Urinary bladder (tissue), 4 donors: Measurements from ENCODE around the gene SLC16A11. TPM values are rescaled to one million over a fixed set of nuclear protein-coding genes. Genes with fewer than 3 reads are reported as not detected.
A peak's percentile ranks its signal among the peaks of the same experiment; 100 is the strongest.

Source experiments
- DNase-seq: peaks from one replicate; pipeline ENCODE4 v3.0.0-alpha.2; 2015; ENCODE audit errors: extremely low spot score
- H3K27ac ChIP-seq: one replicate; pipeline ENCODE4 v1.5.1; 2013; ENCODE audit warnings: low read depth, mild to moderate bottlenecking, moderate library complexity
- H3K36me3 ChIP-seq: one replicate; pipeline ENCODE4 v1.6.1; 2013; ENCODE audit warnings: mild to moderate bottlenecking, moderate library complexity; ENCODE audit not compliant: insufficient read depth
- H3K4me1 ChIP-seq: one replicate; pipeline ENCODE4 v1.6.1; 2013; ENCODE audit warnings: mild to moderate bottlenecking, moderate library complexity; ENCODE audit not compliant: insufficient read depth
- H3K4me3 ChIP-seq: one replicate; pipeline ENCODE4 v1.5.1; 2013; ENCODE audit warnings: low read depth, low read length
- WGBS: extraction: QIAGEN DNeasy Blood & Tissue Kit; methylation state at CpG from one replicate; pipeline ENCODE4 v1.1.7; 2013; 5-methylcytosine and 5-hydroxymethylcytosine counted together
- polyA plus RNA-seq: library from polyadenylated mRNA; stranded (reverse); fragments of 200-250 nt; gene quantifications from one replicate; pipeline ENCODE4 v1.2.3, GENCODE V29; 2013
- total RNA-seq: library from RNA; depleted of rRNA; stranded (reverse); fragments of >200 nt; gene quantifications from one replicate; pipeline ENCODE4 v1.2.3, GENCODE V29; 2014
- donor health status: healthy with polysubstance abuse.
- donor health status: healthy.

Gene SLC16A11
- total and polyA plus RNA-seq, 2 donors, result 1.5 TPM; not detected in 1

DNA sequence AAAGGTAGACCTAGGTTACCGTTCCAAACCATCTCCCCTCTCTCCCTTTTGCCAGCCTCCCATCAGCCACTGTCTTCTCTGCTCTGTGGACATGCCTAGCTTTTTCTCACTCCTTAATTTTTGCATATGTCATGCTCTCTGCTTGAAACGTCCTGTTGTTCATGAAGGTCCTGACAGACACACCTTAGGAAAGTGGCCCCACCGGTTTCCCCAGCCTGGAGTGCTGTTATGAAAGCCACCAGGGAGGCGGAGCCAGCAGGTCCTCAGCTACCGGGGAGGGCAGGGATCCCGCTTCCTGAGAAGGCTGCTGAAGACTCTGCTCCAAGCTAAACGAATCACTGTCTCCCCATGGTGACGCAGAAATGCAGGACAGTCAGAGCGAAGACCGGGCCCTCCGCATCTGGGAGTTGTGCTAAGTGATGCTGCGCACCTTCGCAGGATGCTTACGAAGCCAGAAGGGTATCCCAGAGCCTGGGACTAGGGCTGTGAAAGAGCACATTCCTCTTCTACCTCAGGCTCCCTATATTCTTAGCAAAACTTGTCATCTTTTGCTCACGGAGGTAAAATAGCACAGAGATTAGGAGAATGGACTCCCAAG is 2.3 kb upstream of the SLC16A11 start:
- Histone ChIP-seq H3K4me1 (peaks cover 2% of the 10 kb centered on the region), H3K27ac (no peak overlapping the region), H3K4me3 (no peak overlapping the region), H3K36me3 (no peaks in the 10 kb centered on the region)
- WGBS, result 16% methylated on average over 15 of the region's 15 CpGs
- peak; percentile 86 for DNase-seq

- 24% methylated on average over 5 of the region's 5 CpGs for WGBS
Measured at GRCh38 chr17:7045492-7046126, 1.7 kb upstream of the SLC16A11 start.

DNA sequence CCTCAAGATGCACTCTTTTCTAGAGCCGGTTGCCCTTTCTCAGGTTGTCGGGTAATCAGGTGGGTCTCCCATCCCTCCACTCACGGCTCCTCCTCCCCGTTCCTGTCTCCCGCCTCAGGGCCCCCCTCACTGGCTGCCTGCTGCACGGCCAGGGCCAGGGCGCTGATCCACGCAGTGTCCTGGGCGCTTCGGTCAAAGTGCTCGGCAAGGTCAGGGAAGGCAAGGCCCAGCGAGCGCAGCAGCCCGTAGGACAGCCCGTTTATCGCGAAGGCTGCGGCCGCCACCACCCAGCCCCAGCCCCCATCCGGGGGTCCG is 753 bp downstream of the SLC16A11 start:
- no peaks in the 10 kb centered on the region for H3K36me3 ChIP-seq
- H3K4me3 ChIP-seq, result peak overlapping the region; percentile 22
- peaks cover 2% of the 10 kb centered on the region for H3K4me1 ChIP-seq
- WGBS, result 7% methylated on average over 21 of the region's 21 CpGs
- no peak overlapping the region for H3K27ac ChIP-seq
- no peak for DNase-seq

More at GRCh38 chr17:7045492-7046126, 1.7 kb upstream of the SLC16A11 start:
- no peaks in the 10 kb centered on the region for H3K36me3 ChIP-seq
- peaks cover 2% of the 10 kb centered on the region for H3K4me1 ChIP-seq
- H3K4me3 ChIP-seq, result no peak overlapping the region
- no peak overlapping the region for H3K27ac ChIP-seq
- DNase-seq, result peak; percentile 83

- no peak overlapping the region for H3K27ac ChIP-seq
Measured at GRCh38 chr17:7042501-7043181, 1.3 kb downstream of the SLC16A11 start.

GRCh38 chr17:7041607-7042500 is 2.0 kb downstream of the SLC16A11 start:
- 33% methylated on average over 43 of the region's 43 CpGs for WGBS
- no peak for DNase-seq
- Histone ChIP-seq H3K36me3 (no peaks in the 10 kb centered on the region), H3K4me1 (peaks cover 2% of the 10 kb centered on the region), H3K27ac (no peak overlapping the region), H3K4me3 (peak overlapping the region; percentile 21)

More at GRCh38 chr17:7042501-7043181, 1.3 kb downstream of the SLC16A11 start:
- 12% methylated on average over 53 of the region's 53 CpGs for WGBS
- H3K36me3 ChIP-seq, result no peaks in the 10 kb centered on the region
- no peak for DNase-seq
- peak overlapping the region; percentile 21 for H3K4me3 ChIP-seq
- H3K4me1 ChIP-seq, result peaks cover 2% of the 10 kb centered on the region

GRCh38 chr17:7039832-7040231 is 4.1 kb downstream of the SLC16A11 start:
- DNase-seq, result no peak
- 94% methylated on average over 5 of the region's 5 CpGs for WGBS
- Histone ChIP-seq H3K4me1 (peaks cover 3% of the 10 kb centered on the region), H3K27ac (no peak overlapping the region), H3K36me3 (no peaks in the 10 kb centered on the region), H3K4me3 (no peak overlapping the region)

DNA sequence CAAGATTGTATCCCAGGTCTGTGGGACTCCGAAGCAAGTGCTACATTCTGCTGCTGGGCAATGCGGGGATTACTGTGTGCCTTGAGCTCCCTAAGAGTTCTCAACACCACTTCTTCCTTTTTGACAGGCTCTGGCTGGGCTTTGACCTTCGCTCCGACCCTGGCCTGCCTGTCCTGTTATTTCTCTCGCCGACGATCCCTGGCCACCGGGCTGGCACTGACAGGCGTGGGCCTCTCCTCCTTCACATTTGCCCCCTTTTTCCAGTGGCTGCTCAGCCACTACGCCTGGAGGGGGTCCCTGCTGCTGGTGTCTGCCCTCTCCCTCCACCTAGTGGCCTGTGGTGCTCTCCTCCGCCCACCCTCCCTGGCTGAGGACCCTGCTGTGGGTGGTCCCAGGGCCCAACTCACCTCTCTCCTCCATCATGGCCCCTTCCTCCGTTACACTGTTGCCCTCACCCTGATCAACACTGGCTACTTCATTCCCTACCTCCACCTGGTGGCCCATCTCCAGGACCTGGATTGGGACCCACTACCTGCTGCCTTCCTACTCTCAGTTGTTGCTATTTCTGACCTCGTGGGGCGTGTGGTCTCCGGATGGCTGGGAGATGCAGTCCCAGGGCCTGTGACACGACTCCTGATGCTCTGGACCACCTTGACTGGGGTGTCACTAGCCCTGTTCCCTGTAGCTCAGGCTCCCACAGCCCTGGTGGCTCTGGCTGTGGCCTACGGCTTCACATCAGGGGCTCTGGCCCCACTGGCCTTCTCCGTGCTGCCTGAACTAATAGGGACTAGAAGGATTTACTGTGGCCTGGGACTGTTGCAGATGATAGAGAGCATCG is 5.6 kb downstream of the SLC16A11 start:
- H3K36me3 ChIP-seq, result no peaks in the 10 kb centered on the region
- no peak overlapping the region for H3K4me3 ChIP-seq
- DNase-seq, result no peak
- peaks cover 3% of the 10 kb centered on the region for H3K4me1 ChIP-seq
- 83% methylated on average over 19 of the region's 19 CpGs for WGBS
- H3K27ac ChIP-seq, result no peak overlapping the region

GRCh38 chr17:7035591-7036368 is 8.1 kb downstream of the SLC16A11 start, which contains the start of gene SLC16A13:
Gene SLC16A13, plus strand, starts transcription at chr17:7036015. Its CDS starts 368 bp downstream, at chr17:7036383.
- Histone ChIP-seq H3K27ac (peak within 1 kb of the TSS; percentile 60), H3K4me1 (peaks cover 2% of the 10 kb centered on the region), H3K4me3 (peak within 1 kb of the TSS; percentile 50), H3K36me3 (no peaks in the 10 kb centered on the region)
- WGBS, result under 1% methylated on average over 52 of the region's 52 CpGs
- peak; percentile 91 for DNase-seq

- Histone ChIP-seq H3K27ac (peak overlapping the region; percentile 60), H3K4me1 (peaks cover 2% of the 10 kb centered on the region), H3K4me3 (peak overlapping the region; percentile 50), H3K36me3 (no peaks in the 10 kb centered on the region)
- 20% methylated on average over 7 of the region's 7 CpGs for WGBS
- no peak for DNase-seq
Measured at GRCh38 chr17:7034955-7035590, 8.8 kb downstream of the SLC16A11 start.

DNA sequence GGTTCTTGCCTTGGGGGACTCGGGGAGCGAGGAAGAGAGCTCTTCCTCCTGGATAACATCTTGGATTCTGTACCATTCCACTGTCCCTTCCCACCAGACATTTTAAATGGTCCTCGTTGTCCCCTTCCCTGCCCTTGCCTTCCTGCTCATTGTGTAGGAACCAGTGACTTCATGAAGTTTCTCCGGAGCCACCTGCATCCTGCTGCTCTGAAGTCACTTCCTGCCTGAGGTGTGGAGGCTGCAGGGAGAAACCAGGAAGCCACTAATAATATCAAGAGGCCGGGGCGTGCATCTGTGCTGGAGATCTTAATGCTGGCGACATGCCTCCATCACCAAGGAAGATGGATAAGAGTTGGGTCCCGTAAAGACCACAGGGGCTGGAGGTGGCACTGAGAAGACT is 14.2 kb downstream of the SLC16A11 start:
- H3K27ac ChIP-seq, result no peak overlapping the region
- DNase-seq, result no peak
- WGBS, result 72% methylated on average over 8 of the region's 8 CpGs
- H3K4me3 ChIP-seq, result no peak overlapping the region
- H3K4me1 ChIP-seq, result no peaks in the 10 kb centered on the region
- no peaks in the 10 kb centered on the region for H3K36me3 ChIP-seq

DNA sequence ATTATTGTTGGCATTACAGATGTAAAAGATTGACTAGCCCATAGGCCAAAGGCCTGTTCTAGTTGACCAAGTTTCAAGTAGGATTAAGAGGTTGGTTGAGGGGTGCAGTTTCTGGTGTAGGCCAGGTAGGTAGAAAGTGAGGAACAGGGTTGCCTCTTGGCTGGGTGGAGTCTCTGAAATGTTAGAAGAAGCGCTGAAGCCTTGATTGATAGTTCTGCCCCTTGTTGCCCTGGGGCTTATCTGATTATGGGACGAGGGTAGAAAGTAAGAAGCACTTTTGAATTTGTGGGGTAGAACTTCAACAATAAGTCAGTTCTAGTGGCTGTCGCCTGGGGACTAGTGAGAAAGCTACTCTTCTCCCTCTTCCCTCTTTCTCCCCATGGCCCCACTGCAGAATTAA is 14.8 kb downstream of the SLC16A11 start:
- WGBS, result 75% methylated on average over 3 of the region's 3 CpGs
- H3K4me1 ChIP-seq, result no peaks in the 10 kb centered on the region
- no peaks in the 10 kb centered on the region for H3K36me3 ChIP-seq
- H3K27ac ChIP-seq, result no peak overlapping the region
- no peak overlapping the region for H3K4me3 ChIP-seq
- DNase-seq, result no peak

GRCh38 chr17:7027335-7027734 is 16.6 kb downstream of the SLC16A11 start:
- H3K27ac ChIP-seq, result no peak overlapping the region
- WGBS, result 64% methylated on average over 13 of the region's 13 CpGs

More at GRCh38 chr17:7027335-7027734, 16.6 kb downstream of the SLC16A11 start:
- no peak for DNase-seq
- no peaks in the 10 kb centered on the region for H3K36me3 ChIP-seq
- no peak overlapping the region for H3K4me3 ChIP-seq
- H3K4me1 ChIP-seq, result no peaks in the 10 kb centered on the region
